GM21786 (cell line): ENCODE data around the gene KCNIP3.

Experiments
- ATAC-seq: cut with Tn5 transposase; IDR thresholded peaks from one replicate; pipeline ENCODE4 v1.9.1; 2021; ENCODE audit not compliant: unreplicated experiment

The KCNIP3 gene

DNA sequence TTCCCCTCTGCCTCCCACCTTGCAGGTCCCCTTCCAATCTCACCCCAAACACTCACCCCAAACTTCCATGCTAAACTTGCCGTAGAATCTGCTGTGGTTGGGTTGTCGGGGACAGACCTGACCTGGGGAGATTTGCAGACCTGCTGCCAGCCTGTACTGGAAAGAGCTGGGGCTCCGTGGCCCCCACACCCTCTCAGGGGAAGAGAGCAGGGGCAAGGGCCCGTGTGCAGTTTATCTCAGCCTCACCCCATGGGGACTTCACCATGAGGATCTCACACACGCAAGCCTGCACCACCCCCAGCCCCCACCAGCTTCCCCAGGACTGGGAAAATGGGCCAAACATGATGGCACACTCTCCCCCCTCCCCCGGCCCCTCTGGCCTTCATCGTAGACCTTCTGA, 30.7 kb downstream of the KCNIP3 start:
- no peak for ATAC-seq

DNA sequence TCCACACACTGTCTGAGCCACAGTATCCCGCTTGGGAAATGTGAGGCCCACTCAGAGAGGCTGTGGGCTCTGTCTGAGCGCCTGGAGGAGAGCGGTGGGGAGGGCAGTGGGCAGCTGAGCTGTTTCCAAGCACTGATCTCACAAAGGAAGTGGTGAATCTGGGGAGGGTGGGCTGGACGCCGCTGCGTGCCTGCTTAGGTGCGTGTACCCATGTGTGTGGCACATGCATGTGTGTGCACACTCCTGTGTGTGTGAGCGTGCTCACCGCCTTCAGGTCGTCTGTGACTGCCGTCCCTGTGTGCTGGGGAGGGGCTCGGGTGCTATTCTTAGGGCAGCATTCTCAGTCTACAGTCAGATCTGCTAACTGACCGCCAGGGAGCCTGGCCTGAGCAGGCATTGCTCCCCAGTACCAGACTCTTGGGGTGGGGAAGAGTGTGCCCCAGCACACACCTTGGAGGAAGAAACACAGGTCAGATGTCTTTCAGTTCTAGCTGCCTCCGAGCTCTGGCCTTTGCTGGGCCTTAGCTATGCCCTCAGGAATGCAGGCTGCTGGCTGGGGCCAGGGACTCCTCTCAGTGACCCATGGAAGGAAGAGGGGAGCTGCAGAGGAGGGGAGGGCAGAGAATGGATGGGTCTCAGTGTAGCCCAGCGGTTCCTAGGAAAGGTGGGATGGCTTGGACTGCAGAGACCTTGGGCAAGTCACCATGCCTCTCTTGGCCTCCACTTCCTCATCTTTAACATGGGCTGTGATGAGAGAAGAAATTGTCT, 31.4 kb downstream of the KCNIP3 start:
- no peak for ATAC-seq

DNA sequence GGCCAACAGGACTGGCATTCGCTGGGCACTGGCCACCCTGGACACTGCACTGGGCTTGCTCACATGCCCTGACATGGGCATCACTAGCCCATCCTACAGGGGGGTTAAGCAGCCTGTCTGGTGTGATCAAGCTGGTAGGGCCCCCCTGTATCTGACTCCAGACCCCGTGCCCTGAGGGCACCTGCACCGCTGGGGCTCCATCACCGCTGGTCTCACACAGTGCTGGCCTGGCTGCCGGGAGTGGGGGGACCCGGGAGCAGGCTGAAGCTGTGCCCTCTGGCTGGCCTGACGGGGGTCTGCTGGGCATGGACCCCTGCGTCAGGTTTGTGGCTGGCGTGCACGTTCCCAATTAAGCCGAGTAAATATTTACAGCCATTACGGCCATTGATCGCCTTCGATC, 32.3 kb downstream of the KCNIP3 start:
- no peak for ATAC-seq

DNA sequence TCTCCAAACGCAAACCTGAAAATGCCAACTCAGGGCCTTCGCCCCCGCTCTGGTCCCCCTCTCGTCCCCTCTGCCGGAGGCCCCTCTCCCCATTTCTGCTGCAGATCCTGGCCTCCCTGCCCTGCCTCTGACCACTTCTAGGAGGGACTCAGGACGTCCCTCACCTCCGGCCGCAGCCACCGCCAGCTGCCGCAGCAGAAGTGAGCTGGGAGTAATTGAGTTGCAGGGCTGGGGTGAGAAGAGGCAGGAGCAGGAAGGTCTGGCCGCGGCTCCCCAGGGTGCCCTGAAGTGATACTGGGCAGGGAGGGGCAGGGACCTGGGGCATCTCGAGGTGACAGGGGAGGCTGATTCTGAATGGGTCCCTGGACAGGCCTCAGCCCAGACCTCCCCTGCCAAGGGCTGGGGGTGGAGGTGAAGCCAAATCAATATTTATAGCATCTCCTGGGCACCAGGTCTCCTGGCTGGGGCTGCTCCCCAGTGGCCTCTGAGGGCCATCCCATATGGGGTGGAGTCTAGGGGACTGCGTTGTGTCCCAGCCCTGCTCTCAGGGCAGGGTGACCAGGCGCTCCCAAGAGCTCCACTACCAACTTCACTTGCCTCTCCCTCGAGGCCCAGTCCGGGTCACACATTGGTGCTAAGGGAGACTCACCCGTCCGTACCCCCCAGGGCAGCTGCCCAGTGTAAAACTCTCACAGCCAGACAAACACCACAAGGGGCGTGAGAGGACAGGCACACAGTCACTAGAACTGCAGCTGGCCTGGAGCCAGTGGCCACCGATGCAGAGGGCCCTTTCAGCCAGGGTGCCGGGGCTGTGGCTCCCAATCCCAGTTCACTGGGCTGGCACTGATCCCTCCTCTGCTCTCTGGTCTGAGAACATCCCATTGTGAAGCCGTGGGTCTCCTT, 33.0 kb downstream of the KCNIP3 start:
- ATAC-seq: no peak

DNA sequence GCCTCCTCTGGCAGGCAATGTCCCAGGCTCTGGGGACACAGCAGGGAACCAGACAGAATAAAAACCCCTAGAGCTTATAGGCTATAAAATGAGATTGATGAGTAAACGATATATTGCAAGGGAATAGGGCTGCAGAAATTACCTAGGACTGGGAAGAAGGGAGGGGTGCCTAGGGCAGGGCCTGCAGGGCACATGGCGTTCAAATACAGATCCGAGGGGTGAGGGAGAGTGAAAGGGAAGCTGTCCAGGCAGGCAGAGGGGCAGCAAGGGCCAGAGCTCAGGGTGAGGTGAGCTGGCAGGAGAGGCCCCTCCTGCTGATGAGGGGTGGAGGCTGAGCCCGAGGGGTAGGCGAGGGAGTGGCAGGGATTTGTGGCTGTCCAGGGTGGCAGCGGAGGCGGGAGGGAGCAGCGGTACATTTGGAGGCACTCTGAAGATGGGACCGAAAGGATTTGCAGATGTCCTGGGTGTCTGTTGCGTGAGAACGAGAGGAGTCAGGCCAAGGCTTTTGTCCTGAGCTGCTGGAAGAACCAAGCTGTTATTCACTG, 33.7 kb downstream of the KCNIP3 start:
- ATAC-seq: no peak

DNA sequence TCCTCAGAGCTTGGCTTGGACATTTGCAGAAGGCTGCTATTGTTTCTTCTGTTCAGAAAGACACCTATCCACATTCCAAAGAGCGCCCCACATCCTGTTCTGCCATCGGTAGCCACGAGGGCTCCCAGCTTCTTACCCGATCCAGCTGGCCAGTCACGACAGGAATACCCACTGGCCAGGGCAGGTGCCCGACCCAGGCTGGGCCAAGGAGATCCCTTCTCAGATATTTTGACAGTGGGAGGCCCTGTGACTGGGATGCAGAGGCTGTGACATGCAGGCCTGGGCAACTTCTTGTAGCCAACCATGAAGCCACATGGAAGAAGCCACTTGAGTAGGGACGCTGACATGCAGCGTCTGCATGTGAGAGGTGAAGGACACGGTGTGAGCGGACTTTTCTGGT, 34.5 kb downstream of the KCNIP3 start:
- no peak for ATAC-seq

DNA sequence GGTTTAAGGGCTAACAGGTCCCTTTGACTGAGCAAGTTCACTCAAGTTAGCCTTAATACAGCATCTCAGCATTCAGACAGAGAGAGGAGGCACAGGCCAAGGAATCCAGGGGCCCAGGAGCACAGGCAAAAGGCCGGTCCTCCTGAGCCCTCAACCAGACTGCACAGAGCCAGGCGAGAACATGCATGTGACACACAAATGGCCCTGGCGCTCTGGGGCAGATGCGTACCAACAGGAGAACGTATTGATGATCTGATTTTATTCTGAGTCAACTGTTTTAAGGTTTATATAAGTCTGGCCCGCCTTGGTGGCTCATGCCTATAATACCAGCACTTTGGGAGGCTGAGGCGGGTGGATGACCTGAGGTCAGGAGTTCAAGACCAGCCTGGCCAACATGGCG, 34.9 kb downstream of the KCNIP3 start:
- ATAC-seq: no peak

DNA sequence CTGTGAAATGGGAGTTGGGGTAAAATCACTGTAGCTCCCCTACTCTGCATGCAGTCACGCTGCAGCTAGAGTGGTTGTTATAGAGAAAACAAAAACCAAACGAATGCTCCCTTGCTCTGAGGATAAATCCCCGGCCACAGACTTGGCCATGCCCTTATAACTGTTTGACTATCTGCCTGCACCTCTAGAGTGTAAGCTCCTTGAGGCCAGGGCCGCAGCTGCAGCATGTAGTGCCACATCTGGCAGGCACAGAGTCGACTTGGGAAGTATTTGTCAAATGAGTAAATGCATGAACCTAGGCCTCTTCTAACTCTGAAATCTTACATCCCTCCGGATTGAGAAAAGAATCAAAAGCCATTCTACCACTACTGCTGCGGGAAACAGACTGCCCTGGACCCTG, 35.9 kb downstream of the KCNIP3 start:
- ATAC-seq: no peak

DNA sequence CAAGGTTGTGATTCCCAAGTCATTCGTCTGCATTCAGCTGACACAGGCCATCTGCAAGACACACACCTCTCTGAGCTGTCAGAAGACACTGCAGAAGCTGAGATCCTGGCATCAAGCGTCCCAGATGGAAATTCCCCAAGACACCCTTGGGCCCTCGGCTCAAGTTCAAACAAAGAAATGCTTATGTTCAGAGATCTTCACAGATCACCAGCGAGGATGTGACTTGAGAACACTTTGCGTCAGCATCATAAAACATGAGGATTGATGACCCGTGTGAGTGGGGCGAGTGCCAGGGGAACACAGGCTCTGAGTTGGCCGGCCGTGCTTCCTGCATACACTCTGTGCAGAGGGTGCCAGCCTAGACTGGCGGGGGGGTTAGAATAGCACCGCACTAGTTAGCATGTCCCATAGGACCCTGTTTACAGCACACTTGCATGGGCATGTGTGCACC, 36.8 kb downstream of the KCNIP3 start:
- ATAC-seq: no peak

DNA sequence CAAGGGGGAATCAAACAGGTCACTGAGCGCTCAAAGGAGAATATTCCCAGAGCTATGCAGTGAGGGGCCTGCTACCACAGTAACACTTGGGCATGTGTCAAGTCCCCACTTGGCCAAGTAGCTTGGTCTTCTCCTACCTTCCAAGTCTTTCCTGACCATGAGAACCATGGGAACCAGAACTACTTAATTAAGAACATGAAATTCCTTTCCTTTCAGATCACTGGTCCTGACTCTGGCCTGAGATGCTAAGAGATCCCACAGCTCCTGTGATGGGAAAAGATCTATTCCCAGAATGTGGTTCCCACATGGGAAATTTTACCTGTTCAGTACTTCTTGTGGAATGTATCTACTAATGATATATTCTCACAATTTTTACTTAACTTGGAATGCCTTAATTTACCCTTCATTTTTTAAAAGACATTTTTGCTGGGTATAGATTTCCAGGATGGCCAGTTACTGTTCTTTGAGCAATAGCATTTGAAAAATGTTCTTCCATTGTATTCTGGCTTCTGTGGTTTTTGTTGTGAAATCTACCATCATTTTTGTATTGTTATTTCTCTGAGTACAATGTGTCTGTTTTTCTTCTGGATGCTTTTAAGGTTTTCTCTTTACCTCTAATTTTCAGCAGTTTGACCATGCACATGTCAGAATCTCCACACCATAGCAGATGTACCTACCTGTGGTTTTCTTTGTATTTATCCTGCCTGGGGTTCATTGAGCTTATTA, 37.9 kb downstream of the KCNIP3 start:
- no peak for ATAC-seq

DNA sequence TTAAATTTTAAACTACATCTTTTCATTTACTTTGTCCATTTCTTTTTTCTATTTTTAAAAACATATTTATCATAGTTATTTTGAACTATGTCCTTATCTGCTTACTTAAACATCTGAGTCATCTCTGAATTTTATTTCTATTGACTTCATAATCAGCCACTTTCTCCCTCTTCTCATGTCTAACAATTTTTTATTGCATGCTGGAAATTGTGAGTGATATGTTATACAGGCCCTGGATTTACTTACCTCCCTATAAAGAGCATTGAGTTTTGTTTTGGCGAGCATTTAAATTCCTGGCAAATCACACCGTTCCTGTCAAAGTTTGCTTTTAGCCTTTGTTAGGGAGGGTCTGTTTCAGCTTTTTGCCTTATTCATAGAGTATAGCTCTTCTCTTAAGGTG, 39.3 kb downstream of the KCNIP3 start:
- ATAC-seq: no peak

DNA sequence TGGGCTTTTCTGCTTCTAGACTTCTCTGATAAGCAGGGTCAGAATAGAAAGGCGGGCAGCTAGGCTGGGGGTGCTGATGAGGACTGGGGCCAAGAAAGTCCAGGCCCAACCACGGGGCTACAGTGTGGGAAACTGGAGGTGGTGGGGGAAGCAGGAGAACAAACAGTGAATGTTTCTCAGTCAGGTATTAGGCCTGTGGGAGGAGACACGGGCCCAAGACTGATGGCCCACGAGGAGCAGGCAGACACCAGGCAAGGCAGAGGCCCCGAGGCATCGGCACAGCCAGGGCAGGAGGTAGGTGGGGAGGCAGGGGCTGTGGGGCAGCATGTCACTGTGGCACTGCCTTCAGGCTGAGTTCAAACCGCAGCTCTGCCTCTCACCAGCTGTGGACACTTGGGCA, 40.7 kb downstream of the KCNIP3 start:
- no peak for ATAC-seq

DNA sequence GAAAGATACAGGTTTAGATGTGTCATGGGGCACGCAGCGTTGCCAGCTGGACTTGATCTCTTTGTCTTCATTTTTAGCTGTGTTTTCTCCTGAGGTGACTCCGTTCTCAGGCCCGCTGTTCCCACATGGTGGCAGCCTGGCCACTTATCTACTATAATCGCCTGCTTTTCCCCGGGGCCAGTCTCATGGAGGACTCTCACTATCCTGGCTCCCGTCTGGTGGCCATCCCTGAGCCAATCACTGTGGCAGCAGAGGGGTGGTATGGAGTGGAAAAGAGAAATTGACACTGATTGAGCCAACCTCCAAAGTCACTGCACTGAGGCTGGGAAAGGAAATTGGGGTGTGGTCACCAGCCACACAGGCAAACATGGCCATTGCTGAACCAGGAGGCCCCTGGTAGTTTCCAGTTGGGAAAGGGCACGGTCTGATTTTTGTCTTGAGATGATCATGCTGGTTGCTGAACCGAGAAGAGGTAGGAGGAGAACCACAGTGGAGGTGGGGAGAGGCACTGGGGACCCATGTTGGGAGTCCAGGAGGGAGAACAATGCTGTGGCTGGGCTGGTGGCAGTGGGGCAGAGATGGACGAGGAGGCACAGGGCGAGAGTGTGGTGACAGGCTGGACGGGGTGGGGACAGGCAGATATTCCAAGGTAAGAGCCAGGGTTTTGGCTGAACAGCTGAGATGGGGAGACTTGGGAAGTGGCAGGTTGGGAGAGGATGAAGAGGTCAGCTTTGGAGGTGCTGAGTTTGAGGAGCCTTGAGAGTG, 45.6 kb downstream of the KCNIP3 start:
- no peak for ATAC-seq

DNA sequence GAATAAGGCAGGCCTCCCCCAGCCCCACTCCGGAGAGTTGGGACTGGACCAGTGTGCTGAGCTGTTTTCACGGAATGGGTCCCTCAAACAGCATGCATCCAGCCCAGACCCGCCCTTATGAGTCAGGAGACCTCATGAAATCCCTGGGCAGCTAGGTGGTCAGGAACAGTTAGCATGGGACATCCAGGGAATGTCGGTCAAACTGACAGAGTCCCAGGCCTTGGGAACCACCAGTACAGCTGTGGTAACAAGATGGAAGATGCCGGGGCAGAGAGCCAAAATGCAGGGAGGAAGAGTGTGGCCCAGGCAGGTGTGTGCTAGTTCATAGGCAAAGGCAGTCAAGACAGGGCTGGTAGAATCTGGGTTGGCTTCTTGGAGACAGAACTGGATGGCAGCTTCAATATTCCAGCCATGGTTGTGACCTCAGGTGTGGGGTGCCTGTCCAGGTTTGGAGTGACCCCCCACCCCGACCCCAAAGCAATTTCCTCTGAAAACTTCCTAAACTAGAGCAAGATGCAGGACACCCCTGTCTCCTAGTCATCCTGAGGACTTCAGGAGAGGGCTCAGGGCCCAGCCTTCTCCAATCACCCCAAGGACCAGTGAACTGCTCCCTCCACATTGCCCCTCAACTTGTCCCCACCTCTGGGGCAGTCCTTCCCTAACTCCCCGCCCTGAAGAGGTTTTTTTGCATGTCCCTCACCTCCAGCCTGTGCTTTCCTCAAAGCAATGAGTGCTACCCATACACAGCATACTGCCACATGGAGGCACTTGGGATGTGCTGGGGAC, 46.5 kb downstream of the KCNIP3 start:
- no peak for ATAC-seq

DNA sequence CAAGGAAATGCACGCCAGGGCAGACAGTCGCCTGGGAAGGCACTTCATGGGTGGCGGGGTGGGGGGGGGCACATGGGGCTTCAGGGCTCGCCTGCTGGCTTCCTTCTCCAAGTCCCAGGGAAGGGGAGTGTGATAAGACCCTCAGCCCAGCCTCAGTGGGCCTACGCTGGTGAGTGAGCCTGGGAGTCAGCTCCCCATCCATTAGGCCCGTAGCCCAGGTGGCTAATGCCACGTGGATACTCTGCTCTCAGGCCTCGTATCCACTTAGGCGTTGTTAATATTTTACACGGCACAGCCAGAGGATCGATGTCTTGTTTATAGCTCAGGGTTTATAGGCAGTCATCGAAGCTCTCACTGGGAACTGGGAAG, 47.1 kb downstream of the KCNIP3 start:
- no peak for ATAC-seq

DNA sequence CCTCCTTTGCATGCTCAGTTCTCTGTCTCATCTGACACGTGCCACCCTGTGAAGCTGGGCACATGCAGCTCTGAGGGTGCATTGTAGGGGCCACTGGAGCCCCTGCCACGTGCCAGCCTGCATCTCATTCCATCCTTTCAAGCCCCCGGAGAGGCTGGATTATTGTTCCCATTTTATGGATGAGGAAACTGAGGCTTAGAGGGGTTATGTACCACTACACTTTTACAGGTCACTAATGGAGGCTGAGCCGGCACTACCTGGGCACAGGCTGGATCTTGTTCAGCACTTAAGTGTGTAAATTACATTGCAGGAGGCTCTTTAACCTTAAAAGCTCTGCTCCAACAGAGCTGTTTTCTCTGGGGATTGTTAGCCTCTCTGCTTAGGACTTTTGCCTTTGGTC, 47.5 kb downstream of the KCNIP3 start:
- ATAC-seq: no peak

DNA sequence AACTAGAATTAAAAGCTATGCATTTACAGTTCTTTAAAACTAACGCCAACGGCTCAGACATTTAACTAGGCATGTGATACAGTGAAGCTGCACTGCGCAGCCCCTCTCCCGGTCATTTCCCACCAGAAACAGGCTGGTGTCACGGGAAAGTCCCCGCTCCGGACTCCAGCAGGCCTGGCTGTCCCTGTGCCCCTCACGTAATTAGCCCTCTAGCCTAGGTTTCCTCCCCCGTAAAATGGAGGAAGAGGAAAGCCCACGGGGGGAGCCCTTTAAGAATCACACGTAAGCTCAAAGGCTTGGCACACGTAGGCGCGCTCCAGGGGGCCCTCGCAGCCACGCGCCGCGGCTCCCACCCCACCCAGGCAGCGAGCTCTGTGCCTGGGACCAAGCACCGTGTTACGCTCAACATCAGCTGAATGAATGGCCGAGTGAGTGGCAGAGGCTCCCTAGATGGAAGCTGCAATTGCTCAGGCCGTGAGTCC, 48.0 kb downstream of the KCNIP3 start:
- ATAC-seq: no peak

DNA sequence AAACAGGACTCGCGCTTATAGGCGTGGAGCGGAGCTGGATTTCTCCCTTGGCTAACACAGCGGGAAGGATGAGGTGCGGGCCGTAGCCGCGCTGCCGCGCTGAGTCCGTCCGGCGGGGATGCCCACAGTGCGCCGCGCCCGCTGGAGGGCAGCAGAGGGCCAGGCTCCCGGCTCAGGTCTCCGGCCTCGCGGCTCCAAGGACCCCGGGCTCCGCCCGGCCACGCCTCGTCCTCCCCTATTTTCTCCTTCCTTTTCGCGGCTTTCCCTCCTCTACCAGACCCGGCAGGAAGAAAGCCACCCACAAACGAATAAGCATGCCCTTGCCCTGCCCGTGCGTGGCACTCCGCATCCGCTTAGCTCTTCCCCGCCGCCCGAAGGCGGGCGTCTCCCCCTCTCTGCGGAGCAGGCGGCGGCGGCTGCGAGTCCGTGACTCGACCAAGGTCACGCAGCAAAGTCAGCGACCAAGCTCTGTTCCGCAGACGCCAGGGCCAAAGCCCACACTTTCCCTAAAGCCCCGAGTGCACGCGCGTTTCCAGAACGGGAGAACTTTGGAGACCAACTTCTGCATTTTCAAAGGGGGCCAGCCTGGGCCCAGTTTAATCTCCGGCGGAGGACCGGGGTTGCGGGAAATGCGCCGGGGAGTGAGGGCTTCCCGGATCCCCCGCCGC, 48.5 kb downstream of the KCNIP3 start:
- peak; percentile 76 for ATAC-seq

DNA sequence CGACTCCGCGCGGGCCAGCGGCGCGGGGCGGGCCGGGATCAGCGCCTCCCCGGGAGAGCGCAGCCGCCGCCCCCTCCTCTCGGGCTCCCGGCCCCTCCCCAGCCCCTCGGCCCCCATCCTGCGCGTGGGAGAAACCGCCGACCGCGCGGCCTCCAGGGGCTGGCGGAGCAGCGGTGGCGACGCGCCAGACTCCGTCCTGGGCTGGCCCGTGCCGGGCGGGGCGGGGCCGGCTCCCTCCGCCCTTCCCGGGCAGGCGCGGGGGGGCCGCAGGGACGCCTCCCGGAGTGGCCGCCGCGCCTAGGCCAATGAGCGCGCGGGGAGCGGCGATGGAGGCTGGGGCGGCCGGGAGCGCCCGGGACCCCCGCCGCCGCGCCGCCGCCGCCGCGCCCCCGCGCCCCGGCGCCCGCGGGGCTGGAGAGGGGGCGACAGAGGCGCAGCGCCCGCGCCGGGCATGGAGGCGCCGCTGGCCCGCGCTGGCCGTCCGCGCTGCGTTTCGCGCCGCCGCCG, 49.1 kb downstream of the KCNIP3 start:
- ATAC-seq: no peak
